HL-60 (cell line): Measurements from ENCODE around the gene LMF1.

Source experiments
- DNase-seq, 2 experiments: peaks; one replicate each; pipeline ENCODE4 v3.0.0-alpha.2; 2010 to 2020; ENCODE audit warnings: low read depth in 1 of 2, low spot score in 1 of 2
- H3K27ac ChIP-seq: fragments of 250-450 bp; sonication (Bioruptor Pico); replicated peaks from 2 replicates; pipeline ENCODE4 v1.5.1; 2020; ENCODE audit warnings: mild to moderate bottlenecking, moderate library complexity
- H3K27me3 ChIP-seq: fragments of 250-450 bp; sonication (Bioruptor Pico); 2 replicates; pipeline ENCODE4 v1.5.1; 2021; ENCODE audit warnings: mild to moderate bottlenecking, moderate library complexity; ENCODE audit not compliant: insufficient read depth, poor library complexity, severe bottlenecking
- H3K4me3 ChIP-seq: replicated peaks from 2 replicates; pipeline ENCODE4 v1.5.1; 2011; ENCODE audit warnings: mild to moderate bottlenecking, control low read depth, low read length; ENCODE audit not compliant: insufficient read depth
- GABPA ChIP-seq: IDR thresholded peaks from 2 replicates; pipeline ENCODE4 v1.6.1; 2012; ENCODE audit warnings: low read depth
- POLR2AphosphoS5 ChIP-seq: IDR thresholded peaks from 2 replicates; pipeline ENCODE4 v1.6.1; 2012; ENCODE audit warnings: low read depth
- REST ChIP-seq: IDR thresholded peaks from 2 replicates; pipeline ENCODE4 v1.6.1; 2012; ENCODE audit warnings: low read depth; ENCODE audit not compliant: insufficient replicate concordance
- SPI1 ChIP-seq: IDR thresholded peaks from 2 replicates; pipeline ENCODE4 v1.6.1; 2012; ENCODE audit warnings: low read depth, mild to moderate bottlenecking, borderline replicate concordance
- TF ChIP-seq, protein P1 (sequence below): IDR thresholded peaks from one replicate; pipeline ENCODE4 v1.5.1; 2011; ENCODE audit warnings: low read length, control low read depth, inconsistent platforms; ENCODE audit not compliant: insufficient read depth

Gene LMF1

GRCh38 chr16:916035-916799 is 54.6 kb downstream of the LMF1 start:
- DNase-seq: no peak
- no peaks in the 10 kb centered on the region for H3K27me3 ChIP-seq
- H3K4me3 ChIP-seq: no peak overlapping the region
- TF ChIP-seq SPI1: no peak
- no peak for TF ChIP-seq GABPA
- no peak for TF ChIP-seq POLR2AphosphoS5
- no peak for TF ChIP-seq REST
- TF ChIP-seq, protein P1, sequence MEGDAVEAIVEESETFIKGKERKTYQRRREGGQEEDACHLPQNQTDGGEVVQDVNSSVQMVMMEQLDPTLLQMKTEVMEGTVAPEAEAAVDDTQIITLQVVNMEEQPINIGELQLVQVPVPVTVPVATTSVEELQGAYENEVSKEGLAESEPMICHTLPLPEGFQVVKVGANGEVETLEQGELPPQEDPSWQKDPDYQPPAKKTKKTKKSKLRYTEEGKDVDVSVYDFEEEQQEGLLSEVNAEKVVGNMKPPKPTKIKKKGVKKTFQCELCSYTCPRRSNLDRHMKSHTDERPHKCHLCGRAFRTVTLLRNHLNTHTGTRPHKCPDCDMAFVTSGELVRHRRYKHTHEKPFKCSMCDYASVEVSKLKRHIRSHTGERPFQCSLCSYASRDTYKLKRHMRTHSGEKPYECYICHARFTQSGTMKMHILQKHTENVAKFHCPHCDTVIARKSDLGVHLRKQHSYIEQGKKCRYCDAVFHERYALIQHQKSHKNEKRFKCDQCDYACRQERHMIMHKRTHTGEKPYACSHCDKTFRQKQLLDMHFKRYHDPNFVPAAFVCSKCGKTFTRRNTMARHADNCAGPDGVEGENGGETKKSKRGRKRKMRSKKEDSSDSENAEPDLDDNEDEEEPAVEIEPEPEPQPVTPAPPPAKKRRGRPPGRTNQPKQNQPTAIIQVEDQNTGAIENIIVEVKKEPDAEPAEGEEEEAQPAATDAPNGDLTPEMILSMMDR: no peak
- H3K27ac ChIP-seq: no peak overlapping the region

- TF ChIP-seq SPI1 (no peak), POLR2AphosphoS5 (no peak)
- Histone ChIP-seq H3K27me3 (no peaks in the 10 kb centered on the region), H3K27ac (no peak overlapping the region), H3K4me3 (no peak overlapping the region)
- DNase-seq: no peak
Measured at GRCh38 chr16:915546-915945, 55.2 kb downstream of the LMF1 start.

- DNase-seq: peak in 1 of 2 experiments; percentile 3
- Histone ChIP-seq H3K27ac (no peak overlapping the region), H3K4me3 (no peak overlapping the region), H3K27me3 (no peaks in the 10 kb centered on the region)
- TF ChIP-seq, protein P1: no peak
- TF ChIP-seq POLR2AphosphoS5 (no peak), REST (no peak), SPI1 (no peak), GABPA (no peak)
Measured at GRCh38 chr16:914440-914839, 56.3 kb downstream of the LMF1 start.

DNA sequence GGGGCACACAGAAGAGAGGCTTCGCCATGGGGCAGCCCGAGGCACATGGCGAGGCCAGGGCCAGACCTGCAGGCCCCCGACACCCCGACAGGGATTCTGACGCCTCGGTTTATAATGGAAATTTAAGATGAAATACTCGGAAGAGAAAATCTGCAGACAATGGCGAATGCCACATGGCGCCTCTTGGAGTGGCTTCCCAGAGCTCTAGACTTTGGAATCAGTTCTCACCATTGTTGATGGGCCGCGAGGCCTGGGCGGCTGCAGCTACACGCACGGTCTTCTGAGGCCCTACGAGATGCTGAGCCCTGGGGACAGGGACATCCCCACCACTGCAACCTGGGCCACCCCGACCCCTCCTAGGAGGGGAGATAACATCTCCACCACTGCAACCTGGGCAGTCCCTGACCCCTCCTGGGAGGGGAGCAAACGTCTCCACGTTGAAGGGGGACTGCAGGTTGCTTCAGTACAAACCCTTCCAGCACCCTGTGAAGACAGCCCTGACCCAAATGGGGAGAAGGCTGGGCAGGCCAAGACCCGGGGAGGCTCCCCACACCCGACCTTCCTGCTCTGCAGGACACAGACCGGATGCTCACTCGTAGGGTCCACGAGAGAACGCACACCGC is 56.9 kb downstream of the LMF1 start:
- no peak for DNase-seq
- no peak overlapping the region for H3K27ac ChIP-seq
- H3K27me3 ChIP-seq: no peaks in the 10 kb centered on the region
- TF ChIP-seq GABPA: no peak
- TF ChIP-seq, protein P1: no peak
- H3K4me3 ChIP-seq: no peak overlapping the region
